Measurements from ENCODE around the gene WDR83. TPM values are rescaled to one million over a fixed set of nuclear protein-coding genes. Genes with fewer than 3 reads are reported as not detected.

Gene WDR83
- total RNA-seq, 1 donor from 2014 or later = 19.0 TPM

- H3K4me3 Mint-ChIP-seq = peak overlapping the region; percentile 70
- TF ChIP-seq, protein P1, sequence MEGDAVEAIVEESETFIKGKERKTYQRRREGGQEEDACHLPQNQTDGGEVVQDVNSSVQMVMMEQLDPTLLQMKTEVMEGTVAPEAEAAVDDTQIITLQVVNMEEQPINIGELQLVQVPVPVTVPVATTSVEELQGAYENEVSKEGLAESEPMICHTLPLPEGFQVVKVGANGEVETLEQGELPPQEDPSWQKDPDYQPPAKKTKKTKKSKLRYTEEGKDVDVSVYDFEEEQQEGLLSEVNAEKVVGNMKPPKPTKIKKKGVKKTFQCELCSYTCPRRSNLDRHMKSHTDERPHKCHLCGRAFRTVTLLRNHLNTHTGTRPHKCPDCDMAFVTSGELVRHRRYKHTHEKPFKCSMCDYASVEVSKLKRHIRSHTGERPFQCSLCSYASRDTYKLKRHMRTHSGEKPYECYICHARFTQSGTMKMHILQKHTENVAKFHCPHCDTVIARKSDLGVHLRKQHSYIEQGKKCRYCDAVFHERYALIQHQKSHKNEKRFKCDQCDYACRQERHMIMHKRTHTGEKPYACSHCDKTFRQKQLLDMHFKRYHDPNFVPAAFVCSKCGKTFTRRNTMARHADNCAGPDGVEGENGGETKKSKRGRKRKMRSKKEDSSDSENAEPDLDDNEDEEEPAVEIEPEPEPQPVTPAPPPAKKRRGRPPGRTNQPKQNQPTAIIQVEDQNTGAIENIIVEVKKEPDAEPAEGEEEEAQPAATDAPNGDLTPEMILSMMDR (conservative IDR thresholded peaks at IDR 0.05) = no peak
- no peak overlapping the region for H3K27ac Mint-ChIP-seq (ENCODE audit: unreplicated experiment)
- H3K27me3 Mint-ChIP-seq (ENCODE audit: low read depth) = peaks cover 7% of the 10 kb centered on the region
- no peak for DNase-seq (ENCODE audit: low read depth, low spot score)
- H3K36me3 Mint-ChIP-seq (ENCODE audit: low read depth) = peaks cover 14% of the 10 kb centered on the region
- H3K9me3 Mint-ChIP-seq = no peaks in the 10 kb centered on the region
- H3K4me1 Mint-ChIP-seq = peaks cover 16% of the 10 kb centered on the region
These were observed 13.4 kb downstream of the WDR83 start for GRCh38 chr19:12680034-12680433.

DNA sequence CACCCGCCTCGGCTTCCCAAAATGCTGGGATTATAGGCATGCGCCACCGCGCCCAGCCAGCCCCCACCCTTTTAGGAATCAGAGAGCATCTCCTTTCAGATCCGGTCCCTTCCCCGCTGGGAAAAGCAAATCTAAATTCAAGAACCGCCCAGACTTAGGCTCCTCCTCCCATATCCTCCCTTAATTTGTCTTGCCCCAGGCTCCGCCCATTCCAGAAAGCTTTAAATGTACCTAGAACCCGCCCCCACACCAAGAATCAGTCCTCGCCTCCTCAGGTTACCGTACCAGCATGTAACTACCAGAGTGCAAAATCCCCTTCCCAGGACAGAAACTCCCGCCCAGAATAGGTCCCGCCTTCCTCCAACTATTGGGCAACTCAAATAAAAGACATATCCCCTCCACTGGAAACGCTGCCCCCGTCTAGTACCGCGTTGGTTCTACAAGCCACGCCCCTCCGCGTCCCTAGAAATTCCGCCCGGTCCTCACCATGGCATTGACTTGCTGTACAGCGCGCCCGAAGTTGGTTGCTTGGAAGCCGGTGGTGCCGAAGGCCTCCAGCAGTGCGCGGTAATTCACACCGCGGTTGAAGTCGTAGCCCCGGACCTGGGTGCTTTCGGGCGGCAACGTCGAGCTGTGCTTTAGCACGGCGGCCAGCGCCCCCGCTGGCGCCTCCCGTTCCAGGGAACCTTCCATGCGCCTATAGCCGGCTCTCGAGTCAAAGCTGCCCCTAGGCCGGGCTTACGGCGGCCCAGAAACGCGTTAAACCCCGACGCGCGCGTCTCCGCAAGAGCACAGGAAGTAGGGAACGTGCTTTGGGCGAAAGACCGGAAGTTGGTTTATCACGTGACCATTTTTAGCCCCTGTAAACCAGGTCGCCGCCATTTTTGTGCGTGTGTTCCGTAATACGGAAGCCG, 14.7 kb downstream of the WDR83 start, which contains the start of gene DHPS:
DHPS (minus strand) TSS at position 807 of the 914 bp plus-strand sequence; CDS start at position 693, 114 bp downstream.
- Mint-ChIP-seq H3K27ac (ENCODE audit: unreplicated experiment) (peak within 1 kb of the TSS; percentile 97), H3K36me3 (ENCODE audit: low read depth) (peaks cover 12% of the 10 kb centered on the region), H3K27me3 (ENCODE audit: low read depth) (peaks cover 6% of the 10 kb centered on the region), H3K4me3 (peak within 1 kb of the TSS; percentile 96), H3K9me3 (no peaks in the 10 kb centered on the region), H3K4me1 (peaks cover 14% of the 10 kb centered on the region)
- TF ChIP-seq, protein P1 (conservative IDR thresholded peaks at IDR 0.05) = peak; percentile 1
- peak; percentile 77 for DNase-seq (ENCODE audit: low read depth, low spot score)

DNA sequence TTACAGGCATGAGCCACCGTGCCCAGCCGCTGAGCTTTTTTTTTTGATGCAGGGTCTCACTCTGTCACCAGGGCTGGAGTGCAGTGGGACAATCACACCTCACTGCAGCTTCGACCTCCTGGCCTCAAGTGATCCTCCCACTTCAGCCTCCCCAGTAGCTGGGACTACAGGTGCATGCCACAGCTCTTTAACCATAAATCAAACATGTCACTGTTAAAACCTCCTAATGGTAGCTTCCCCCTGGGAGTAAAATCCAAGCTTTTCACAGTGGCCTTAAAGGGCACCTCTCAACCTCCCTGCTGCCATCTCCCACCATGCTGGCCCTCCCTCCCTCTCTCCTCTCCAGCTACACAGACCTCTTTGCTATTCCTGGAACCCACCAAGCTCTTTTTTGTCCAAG, 19.2 kb downstream of the WDR83 start:
- H3K27me3 Mint-ChIP-seq (ENCODE audit: low read depth) = peaks cover 5% of the 10 kb centered on the region
- peak overlapping the region; percentile 1 for H3K4me3 Mint-ChIP-seq
- TF ChIP-seq, protein P1 (conservative IDR thresholded peaks at IDR 0.05) = no peak
- no peak for DNase-seq (ENCODE audit: low read depth, low spot score)
- peaks cover 7% of the 10 kb centered on the region for H3K4me1 Mint-ChIP-seq
- no peaks in the 10 kb centered on the region for H3K9me3 Mint-ChIP-seq
- H3K36me3 Mint-ChIP-seq (ENCODE audit: low read depth) = peaks cover 5% of the 10 kb centered on the region
- H3K27ac Mint-ChIP-seq (ENCODE audit: unreplicated experiment) = peak overlapping the region; percentile 31

DNA sequence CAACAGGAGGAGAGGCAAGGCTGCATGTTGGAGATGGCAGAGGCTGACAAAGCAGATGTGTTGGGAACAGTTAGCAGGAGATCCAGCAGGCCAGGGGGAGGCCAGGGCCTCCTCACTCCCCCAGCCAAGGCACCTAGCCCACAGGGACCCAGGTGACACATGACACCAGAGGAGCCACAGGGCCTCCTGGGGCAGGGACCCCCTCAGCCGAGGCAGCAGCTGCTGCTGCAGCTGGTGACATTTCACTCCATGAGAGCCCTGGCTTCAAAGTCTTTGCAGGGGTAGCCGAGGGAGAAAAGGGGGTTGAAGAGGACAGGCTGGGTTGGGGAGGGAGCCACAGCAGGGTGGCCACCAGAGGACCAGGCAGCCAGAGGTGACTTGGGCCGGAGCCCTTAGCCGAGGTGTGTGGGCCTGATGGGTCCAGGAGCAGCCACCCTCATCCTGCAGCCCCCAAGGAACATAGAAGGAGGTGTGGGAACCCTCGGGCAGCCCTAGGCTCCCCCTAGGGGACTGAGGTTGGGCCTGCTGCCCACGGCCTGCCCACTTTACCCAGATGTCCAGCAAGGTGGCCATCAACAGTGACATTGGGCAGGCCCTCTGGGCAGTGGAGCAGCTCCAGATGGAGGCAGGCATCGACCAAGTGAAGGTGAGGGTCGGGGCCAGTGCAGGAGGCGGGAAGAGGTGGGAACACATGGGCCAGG, 21.0 kb downstream of the WDR83 start, which contains the start of gene GNG14:
GNG14 (plus strand) TSS at position 503 of the 701 bp plus-strand sequence; CDS start at position 554, 51 bp downstream.
- Mint-ChIP-seq H3K9me3 (no peaks in the 10 kb centered on the region), H3K27ac (ENCODE audit: unreplicated experiment) (no peak within 1 kb of the TSS), H3K36me3 (ENCODE audit: low read depth) (no peaks in the 10 kb centered on the region), H3K27me3 (ENCODE audit: low read depth) (no peaks in the 10 kb centered on the region), H3K4me1 (no peaks in the 10 kb centered on the region), H3K4me3 (no peak within 1 kb of the TSS)
- no peak for DNase-seq (ENCODE audit: low read depth, low spot score)
- TF ChIP-seq, protein P1 (conservative IDR thresholded peaks at IDR 0.05) = no peak

DNA sequence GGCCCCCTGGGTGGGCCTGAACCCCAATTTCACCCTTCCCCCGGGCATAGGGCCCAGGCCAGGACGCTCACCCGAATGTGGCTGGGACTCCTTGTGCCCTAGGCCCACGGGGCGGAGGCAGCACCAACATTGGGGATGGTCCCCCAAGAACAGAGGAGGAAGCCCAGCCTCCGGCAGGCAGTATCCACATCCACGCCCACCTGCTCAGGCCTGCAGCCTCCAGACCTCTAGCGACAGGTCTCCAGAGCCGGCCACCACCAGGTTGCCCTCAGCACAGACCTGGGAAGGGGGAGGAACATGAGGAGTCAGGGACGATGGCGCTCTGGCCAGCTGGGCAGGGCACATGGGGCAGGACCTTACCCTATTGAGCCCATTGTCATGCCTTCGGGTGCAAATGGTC, 22.4 kb downstream of the WDR83 start:
- no peaks in the 10 kb centered on the region for H3K9me3 Mint-ChIP-seq
- no peak overlapping the region for H3K27ac Mint-ChIP-seq (ENCODE audit: unreplicated experiment)
- TF ChIP-seq, protein P1 (conservative IDR thresholded peaks at IDR 0.05) = no peak
- no peak overlapping the region for H3K4me3 Mint-ChIP-seq
- no peaks in the 10 kb centered on the region for H3K36me3 Mint-ChIP-seq (ENCODE audit: low read depth)
- no peak for DNase-seq (ENCODE audit: low read depth, low spot score)
- no peaks in the 10 kb centered on the region for H3K4me1 Mint-ChIP-seq
- H3K27me3 Mint-ChIP-seq (ENCODE audit: low read depth) = no peaks in the 10 kb centered on the region

Measured in neural crest cell (in vitro differentiated cells).